ENCODE results near the gene COL18A1. TPM values are rescaled to one million over a fixed set of nuclear protein-coding genes. Genes with fewer than 3 reads are reported as not detected.

The COL18A1 gene
- total RNA-seq, 4 donors from 2014 or later = 18.6 to 85.0 (median 33.0) TPM

DNA sequence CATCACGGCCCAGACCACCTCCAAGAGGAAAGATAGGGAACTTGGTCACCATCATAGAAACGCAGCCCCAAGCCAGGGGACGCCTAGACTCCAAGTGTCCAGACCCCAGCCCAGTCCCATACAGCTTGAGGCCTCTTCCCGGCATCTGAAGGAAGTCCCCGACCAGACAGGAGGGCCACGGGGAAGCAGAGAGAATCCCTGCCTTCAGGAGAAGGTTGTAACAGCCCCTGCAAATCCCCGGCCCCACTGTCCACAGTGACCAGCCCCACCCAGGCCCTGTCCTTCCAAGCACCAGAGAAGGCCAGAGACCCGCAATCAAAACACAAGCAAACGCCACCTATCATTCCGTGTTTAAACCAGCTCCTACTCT lies 135.6 kb downstream of the COL18A1 start:
- no peaks in the 10 kb centered on the region for H3K9me3 ChIP-seq
- H3K36me3 ChIP-seq = no peaks in the 10 kb centered on the region
- H3K27ac ChIP-seq = peak overlapping the region in 1 of 4 donors; percentile 92
- no peak overlapping the region for H3K4me3 ChIP-seq
- no peaks in the 10 kb centered on the region for H3K27me3 ChIP-seq
- TF ChIP-seq, protein P1, sequence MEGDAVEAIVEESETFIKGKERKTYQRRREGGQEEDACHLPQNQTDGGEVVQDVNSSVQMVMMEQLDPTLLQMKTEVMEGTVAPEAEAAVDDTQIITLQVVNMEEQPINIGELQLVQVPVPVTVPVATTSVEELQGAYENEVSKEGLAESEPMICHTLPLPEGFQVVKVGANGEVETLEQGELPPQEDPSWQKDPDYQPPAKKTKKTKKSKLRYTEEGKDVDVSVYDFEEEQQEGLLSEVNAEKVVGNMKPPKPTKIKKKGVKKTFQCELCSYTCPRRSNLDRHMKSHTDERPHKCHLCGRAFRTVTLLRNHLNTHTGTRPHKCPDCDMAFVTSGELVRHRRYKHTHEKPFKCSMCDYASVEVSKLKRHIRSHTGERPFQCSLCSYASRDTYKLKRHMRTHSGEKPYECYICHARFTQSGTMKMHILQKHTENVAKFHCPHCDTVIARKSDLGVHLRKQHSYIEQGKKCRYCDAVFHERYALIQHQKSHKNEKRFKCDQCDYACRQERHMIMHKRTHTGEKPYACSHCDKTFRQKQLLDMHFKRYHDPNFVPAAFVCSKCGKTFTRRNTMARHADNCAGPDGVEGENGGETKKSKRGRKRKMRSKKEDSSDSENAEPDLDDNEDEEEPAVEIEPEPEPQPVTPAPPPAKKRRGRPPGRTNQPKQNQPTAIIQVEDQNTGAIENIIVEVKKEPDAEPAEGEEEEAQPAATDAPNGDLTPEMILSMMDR (IDR thresholded peaks at IDR 0.05) = no peak
- no peak for TF ChIP-seq POLR2A (IDR thresholded peaks at IDR 0.05)
- H3K4me1 ChIP-seq = peaks cover 0 to 30% (median 14%) of the 10 kb centered on the region in 4 donors
- peak in 2 of 3 donors; percentile 39 to 45 for DNase-seq

DNA sequence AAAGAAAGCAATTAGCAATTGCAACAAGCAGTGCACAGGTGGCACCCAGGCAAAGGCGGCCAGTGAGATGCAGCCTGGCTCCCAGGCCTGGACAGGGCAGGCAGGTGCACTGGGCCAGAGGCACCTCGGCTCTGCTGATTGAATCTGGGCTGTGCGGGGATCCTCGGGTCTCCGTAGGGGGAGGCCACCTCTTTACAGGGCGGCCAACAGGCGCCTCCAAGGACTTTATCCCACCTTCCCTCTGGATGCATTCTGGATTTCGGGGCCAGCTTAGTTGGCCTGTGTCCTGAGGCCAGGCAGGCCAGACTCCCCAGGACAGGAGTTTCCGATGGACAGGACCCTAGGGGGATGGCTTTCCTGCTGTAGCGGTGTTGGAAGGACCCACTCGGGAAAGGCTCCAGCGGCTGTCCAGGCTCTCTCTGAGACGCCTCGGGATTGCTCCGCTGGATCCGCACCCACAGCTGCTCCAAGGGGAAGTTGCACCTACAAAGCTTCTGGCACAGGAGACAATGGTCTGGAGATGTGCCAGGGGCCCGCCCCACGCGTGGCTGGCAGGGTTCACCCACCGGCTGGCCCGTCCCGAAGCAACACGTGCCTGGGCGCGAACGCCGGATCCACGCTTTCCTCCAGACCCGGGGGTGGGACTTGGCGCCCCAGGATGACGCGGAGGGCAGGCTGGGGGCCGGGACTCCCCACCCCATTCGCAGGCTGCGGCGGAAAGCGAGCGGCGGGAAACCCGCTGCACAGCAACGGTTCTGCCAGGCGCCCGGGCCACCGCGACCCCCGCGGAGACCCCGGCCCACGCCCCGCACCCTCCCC lies 136.5 kb downstream of the COL18A1 start:
- Histone ChIP-seq H3K9me3 (no peaks in the 10 kb centered on the region), H3K4me1 (peaks cover 0 to 30% (median 14%) of the 10 kb centered on the region in 4 donors), H3K27me3 (no peaks in the 10 kb centered on the region), H3K27ac (peak overlapping the region; percentile 72 to 92 (median 80)), H3K4me3 (peak overlapping the region; percentile 77 to 96 (median 85)), H3K36me3 (no peaks in the 10 kb centered on the region)
- TF ChIP-seq, protein P1 (IDR thresholded peaks at IDR 0.05) = no peak
- TF ChIP-seq POLR2A (IDR thresholded peaks at IDR 0.05) = peak in 1 of 2 donors; percentile 51
- DNase-seq = peak; percentile 77 to 92 (median 91)

DNA sequence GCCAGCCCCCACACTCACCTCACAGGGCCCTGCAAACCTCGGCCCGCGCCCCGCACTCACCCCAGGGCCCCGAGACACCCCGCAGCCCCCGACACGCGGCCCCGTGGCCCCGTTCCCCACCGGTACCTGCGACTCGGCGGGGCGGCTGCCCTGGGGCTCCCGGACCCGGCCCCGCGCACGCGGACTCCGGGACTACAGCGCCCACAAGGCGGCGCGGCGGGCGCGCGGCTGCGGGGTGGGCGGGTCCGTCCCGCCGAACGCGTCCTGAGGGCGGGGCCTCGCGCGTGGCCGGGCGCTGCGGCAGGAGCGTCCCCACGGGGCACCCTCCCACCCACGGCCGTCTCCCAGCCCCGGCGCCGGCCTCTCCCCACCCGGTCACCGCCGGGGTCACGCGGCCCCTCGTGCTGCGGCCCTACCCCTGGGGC lies 137.3 kb downstream of the COL18A1 start, which contains the start of gene SLC19A1:
TSS of gene SLC19A1 (minus strand) at position 199 of the 425 bp plus-strand sequence. CDS start 4,481 bp downstream, outside the sequence.
- Histone ChIP-seq H3K27me3 (no peaks in the 10 kb centered on the region), H3K4me3 (peak within 1 kb of the TSS; percentile 77 to 96 (median 85)), H3K27ac (peak within 1 kb of the TSS; percentile 72 to 92 (median 80)), H3K4me1 (peaks cover 0 to 30% (median 14%) of the 10 kb centered on the region in 4 donors), H3K9me3 (no peaks in the 10 kb centered on the region), H3K36me3 (no peaks in the 10 kb centered on the region)
- peak; percentile 69 to 86 (median 84) for DNase-seq
- no peak for TF ChIP-seq POLR2A (IDR thresholded peaks at IDR 0.05)
- TF ChIP-seq, protein P1 (IDR thresholded peaks at IDR 0.05) = peak; percentile 40 to 82 (median 70)

DNA sequence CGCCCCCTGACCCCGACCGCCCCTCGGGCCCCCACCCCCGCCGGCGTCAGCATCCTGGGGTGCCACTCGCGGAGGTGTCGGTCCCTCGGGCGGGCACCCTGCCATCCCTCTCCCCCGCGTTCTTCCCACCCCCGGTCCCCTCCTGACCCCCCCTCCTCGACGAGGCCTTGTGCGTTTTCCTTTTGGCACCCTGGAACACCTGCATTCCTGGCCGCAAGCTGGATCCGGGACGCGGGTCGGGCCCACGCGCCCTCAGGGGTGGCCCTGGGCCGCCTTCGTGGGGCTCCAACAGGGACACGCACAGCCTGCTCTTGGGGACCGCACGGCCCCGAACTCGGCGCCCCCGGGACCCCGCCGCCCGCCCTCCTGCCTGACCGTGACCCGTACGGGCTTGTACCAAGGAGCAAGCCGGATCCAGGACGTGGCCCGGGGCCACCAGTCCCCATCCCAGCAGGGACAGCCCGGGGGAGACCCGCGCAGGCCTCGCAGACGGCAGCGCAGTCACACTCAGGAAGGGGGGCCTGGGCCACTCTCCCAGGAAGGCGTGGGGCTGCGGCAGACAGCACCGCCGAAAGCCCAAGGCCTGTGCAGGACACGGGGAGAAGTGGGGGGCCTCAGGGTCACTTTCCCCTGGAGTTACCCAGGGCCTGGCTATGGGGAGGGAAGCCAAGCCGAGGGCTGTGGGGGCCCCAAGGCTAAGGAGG lies 137.9 kb downstream of the COL18A1 start:
- peak overlapping the region; percentile 77 to 96 (median 85) for H3K4me3 ChIP-seq
- TF ChIP-seq, protein P1 (IDR thresholded peaks at IDR 0.05) = no peak
- TF ChIP-seq POLR2A (IDR thresholded peaks at IDR 0.05) = no peak
- H3K27ac ChIP-seq = peak overlapping the region; percentile 72 to 92 (median 80)
- H3K9me3 ChIP-seq = no peaks in the 10 kb centered on the region
- peak in 2 of 3 donors; percentile 49 to 50 for DNase-seq
- H3K36me3 ChIP-seq = no peaks in the 10 kb centered on the region
- no peaks in the 10 kb centered on the region for H3K27me3 ChIP-seq
- peaks cover 0 to 30% (median 14%) of the 10 kb centered on the region in 4 donors for H3K4me1 ChIP-seq

DNA sequence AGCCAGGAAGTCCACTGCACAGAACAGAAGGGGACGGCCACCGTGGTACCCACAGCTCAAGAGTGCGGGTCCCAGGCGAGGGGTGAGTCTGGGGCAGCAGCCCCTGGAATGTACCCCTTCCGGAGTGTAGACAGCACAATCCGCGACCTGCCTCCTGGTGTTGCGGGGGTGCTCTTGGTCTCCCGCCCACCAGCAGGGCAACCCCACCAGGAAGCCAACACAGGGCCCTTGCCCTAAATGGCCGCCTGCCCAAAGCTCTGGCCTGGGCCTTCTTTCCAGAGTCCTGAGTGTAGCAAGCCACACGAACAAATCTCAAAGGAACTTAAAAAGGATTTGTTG lies 138.4 kb downstream of the COL18A1 start:
- peak overlapping the region in 2 of 4 donors; percentile 93 to 96 for H3K4me3 ChIP-seq
- H3K4me1 ChIP-seq = peaks cover 0 to 29% (median 14%) of the 10 kb centered on the region in 4 donors
- TF ChIP-seq, protein P1 (IDR thresholded peaks at IDR 0.05) = no peak
- no peak for TF ChIP-seq POLR2A (IDR thresholded peaks at IDR 0.05)
- H3K27ac ChIP-seq = peak overlapping the region in 1 of 4 donors; percentile 9
- H3K9me3 ChIP-seq = no peaks in the 10 kb centered on the region
- DNase-seq = peak in 1 of 3 donors; percentile 45
- H3K27me3 ChIP-seq = no peaks in the 10 kb centered on the region
- H3K36me3 ChIP-seq = no peaks in the 10 kb centered on the region
